ENCODE results near the gene TSC22D3.

GRCh38 chrX:107766470-107767150 lies 9.0 kb downstream of the TSC22D3 start:
- TF ChIP-seq EP300 (IDR thresholded peaks at IDR 0.05): no peak
- TF ChIP-seq, protein P1, sequence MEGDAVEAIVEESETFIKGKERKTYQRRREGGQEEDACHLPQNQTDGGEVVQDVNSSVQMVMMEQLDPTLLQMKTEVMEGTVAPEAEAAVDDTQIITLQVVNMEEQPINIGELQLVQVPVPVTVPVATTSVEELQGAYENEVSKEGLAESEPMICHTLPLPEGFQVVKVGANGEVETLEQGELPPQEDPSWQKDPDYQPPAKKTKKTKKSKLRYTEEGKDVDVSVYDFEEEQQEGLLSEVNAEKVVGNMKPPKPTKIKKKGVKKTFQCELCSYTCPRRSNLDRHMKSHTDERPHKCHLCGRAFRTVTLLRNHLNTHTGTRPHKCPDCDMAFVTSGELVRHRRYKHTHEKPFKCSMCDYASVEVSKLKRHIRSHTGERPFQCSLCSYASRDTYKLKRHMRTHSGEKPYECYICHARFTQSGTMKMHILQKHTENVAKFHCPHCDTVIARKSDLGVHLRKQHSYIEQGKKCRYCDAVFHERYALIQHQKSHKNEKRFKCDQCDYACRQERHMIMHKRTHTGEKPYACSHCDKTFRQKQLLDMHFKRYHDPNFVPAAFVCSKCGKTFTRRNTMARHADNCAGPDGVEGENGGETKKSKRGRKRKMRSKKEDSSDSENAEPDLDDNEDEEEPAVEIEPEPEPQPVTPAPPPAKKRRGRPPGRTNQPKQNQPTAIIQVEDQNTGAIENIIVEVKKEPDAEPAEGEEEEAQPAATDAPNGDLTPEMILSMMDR (IDR thresholded peaks at IDR 0.05): no peak
- no peak for TF ChIP-seq POLR2AphosphoS5 (IDR thresholded peaks at IDR 0.05)
- no peak for TF ChIP-seq POLR2A (IDR thresholded peaks at IDR 0.05)

Measured in stomach (tissue), 4 donors.